ENCODE results near the gene CAMK2G.

Gene CAMK2G

GRCh38 chr10:73863039-73863817 is 11.1 kb downstream of the CAMK2G start:
- no peak for DNase-seq (ENCODE audit: low read depth)

- DNase-seq (ENCODE audit: low read depth): no peak
Observed at GRCh38 chr10:73862011-73862410, 12.3 kb downstream of the CAMK2G start.

- no peak for DNase-seq (ENCODE audit: low read depth)
Observed at GRCh38 chr10:73859784-73860491, 14.4 kb downstream of the CAMK2G start.

- DNase-seq (ENCODE audit: low read depth): no peak
Observed at GRCh38 chr10:73859428-73859783, 14.9 kb downstream of the CAMK2G start.

- DNase-seq (ENCODE audit: low read depth): no peak
Observed at GRCh38 chr10:73858750-73859427, 15.5 kb downstream of the CAMK2G start.

- DNase-seq (ENCODE audit: low read depth): peak; percentile 28
Observed at GRCh38 chr10:73858013-73858708, 16.2 kb downstream of the CAMK2G start.

GRCh38 chr10:73857446-73857845 is 16.9 kb downstream of the CAMK2G start:
- DNase-seq (ENCODE audit: low read depth): no peak

- DNase-seq (ENCODE audit: low read depth): no peak
Observed at GRCh38 chr10:73856261-73856660, 18.1 kb downstream of the CAMK2G start.

- DNase-seq (ENCODE audit: low read depth): no peak
Observed at GRCh38 chr10:73855413-73855812, 18.9 kb downstream of the CAMK2G start.

- no peak for DNase-seq (ENCODE audit: low read depth)
Observed at GRCh38 chr10:73854310-73854709, 20.0 kb downstream of the CAMK2G start.

GRCh38 chr10:73853196-73853595 is 21.2 kb downstream of the CAMK2G start:
- no peak for DNase-seq (ENCODE audit: low read depth)

GRCh38 chr10:73850863-73851461 is 23.4 kb downstream of the CAMK2G start:
- DNase-seq (ENCODE audit: low read depth): peak; percentile 93

- no peak for DNase-seq (ENCODE audit: low read depth)
Observed at GRCh38 chr10:73850211-73850610, 24.1 kb downstream of the CAMK2G start.

GRCh38 chr10:73848821-73849489 is 25.4 kb downstream of the CAMK2G start:
- peak; percentile 61 for DNase-seq (ENCODE audit: low read depth)

- DNase-seq (ENCODE audit: low read depth): no peak
Observed at GRCh38 chr10:73847031-73847430, 27.3 kb downstream of the CAMK2G start.

- no peak for DNase-seq (ENCODE audit: low read depth)
Observed at GRCh38 chr10:73843261-73843660, 31.1 kb downstream of the CAMK2G start.

GRCh38 chr10:73842349-73842748 is 32.0 kb downstream of the CAMK2G start:
- no peak for DNase-seq (ENCODE audit: low read depth)

GRCh38 chr10:73841526-73842285 is 32.6 kb downstream of the CAMK2G start:
- no peak for DNase-seq (ENCODE audit: low read depth)

GRCh38 chr10:73841061-73841421 is 33.3 kb downstream of the CAMK2G start:
- DNase-seq (ENCODE audit: low read depth): no peak

- no peak for DNase-seq (ENCODE audit: low read depth)
Observed at GRCh38 chr10:73840403-73841060, 33.8 kb downstream of the CAMK2G start.
